IMR-90 (cell line): ENCODE measurements around the gene IFNA13. TPM values are rescaled to one million over a fixed set of nuclear protein-coding genes. Genes with fewer than 3 reads are reported as not detected.
A peak's percentile ranks its signal among the peaks of the same experiment; 100 is the strongest.

ENCODE experiments used
- ATAC-seq: fragments of 200-7000 bp; cut with Tn5 transposase; 2 replicates; pipeline ENCODE4 v1.9.1; 2020; ENCODE audit warnings: low read depth, mild to moderate bottlenecking, moderate library complexity
- BruUV-seq: library from RNA; stranded (reverse); fragments of 400-500 nt; replicated peaks from 2 replicates; lab custom pipeline; 2021; lab: Mats Ljungman, UMichigan
- CTCF ChIA-PET: fragments of 300-600 bp; formaldehyde crosslinking; extraction: SDS; loops from one replicate; lab custom pipeline; 2021; ENCODE audit warnings: antibody characterized with exemption; lab: Yijun Ruan, JAX
- POLR2A ChIA-PET: fragments of 300-600 bp; sonication (Branson Sonifier 250); formaldehyde crosslinking; loops from one replicate; lab custom pipeline; 2022; ENCODE audit warnings: antibody characterized with exemption; ENCODE audit not compliant: unreplicated experiment; lab: Charles Lee
- DNase-seq: peaks from one replicate; pipeline ENCODE4 v3.0.0; 2013
- H2AFZ ChIP-seq: replicated peaks from 2 replicates; pipeline ENCODE3; 2013; ENCODE audit warnings: low read length, mild to moderate bottlenecking; ENCODE audit not compliant: poor library complexity
- H2AK5ac ChIP-seq: 2 replicates; pipeline ENCODE4 v1.6.1; 2013; ENCODE audit warnings: low read depth, low read length, inconsistent platforms
- H2AK9ac ChIP-seq: replicated peaks from 2 replicates; pipeline ENCODE3; 2013; ENCODE audit warnings: mild to moderate bottlenecking, low read depth, low read length, moderate library complexity; ENCODE audit not compliant: poor library complexity
- H2BK120ac ChIP-seq: 2 replicates; pipeline ENCODE4 v1.6.1; 2013; ENCODE audit warnings: low read depth, low read length, inconsistent platforms
- H2BK15ac ChIP-seq: 3 replicates; pipeline ENCODE4 v1.6.1; 2013; ENCODE audit warnings: low read depth, low read length, inconsistent platforms
- H2BK20ac ChIP-seq: 2 replicates; pipeline ENCODE4 v1.6.1; 2013; ENCODE audit warnings: low read depth, mild to moderate bottlenecking, inconsistent platforms, low read length, moderate library complexity
- H2BK5ac ChIP-seq: 2 replicates; pipeline ENCODE4 v1.6.1; 2013; ENCODE audit warnings: mild to moderate bottlenecking, low read depth, low read length, inconsistent platforms; ENCODE audit not compliant: poor library complexity, severe bottlenecking
- H3K14ac ChIP-seq: replicated peaks from 2 replicates; pipeline ENCODE4 v1.6.1; 2013; ENCODE audit warnings: low read depth, low read length, inconsistent platforms
- H3K18ac ChIP-seq: 2 replicates; pipeline ENCODE4 v1.6.1; 2013; ENCODE audit warnings: low read depth, low read length, control low read depth
- H3K23ac ChIP-seq: 2 replicates; pipeline ENCODE4 v1.6.1; 2013; ENCODE audit warnings: low read depth, low read length, inconsistent platforms
- H3K27ac ChIP-seq: 2 replicates; pipeline ENCODE4 v1.5.1; 2013; ENCODE audit warnings: mild to moderate bottlenecking, control low read depth, low read length; ENCODE audit not compliant: insufficient read depth
- H3K27me3 ChIP-seq: 2 replicates; pipeline ENCODE4 v1.6.1; 2013; ENCODE audit warnings: low read length; ENCODE audit not compliant: control insufficient read depth, insufficient read depth
- H3K36me3 ChIP-seq: 2 replicates; pipeline ENCODE4 v1.6.1; 2013; ENCODE audit warnings: low read length, mixed read lengths; ENCODE audit not compliant: control insufficient read depth, insufficient read depth
- H3K4ac ChIP-seq: 2 replicates; pipeline ENCODE4 v1.6.1; 2013; ENCODE audit warnings: low read depth, low read length, inconsistent platforms
- H3K4me1 ChIP-seq: 2 replicates; pipeline ENCODE4 v1.6.1; 2013; ENCODE audit warnings: low read length, mixed read lengths; ENCODE audit not compliant: control insufficient read depth, insufficient read depth
- H3K4me2 ChIP-seq: 2 replicates; pipeline ENCODE4 v1.6.1; 2013; ENCODE audit warnings: low read depth, mild to moderate bottlenecking, control low read depth, low read length, moderate library complexity
- H3K4me3 ChIP-seq: 2 replicates; pipeline ENCODE4 v1.5.1; 2013; ENCODE audit warnings: low read depth, mild to moderate bottlenecking, control low read depth, low read length, moderate library complexity; ENCODE audit not compliant: insufficient read depth
- H3K56ac ChIP-seq: 2 replicates; pipeline ENCODE4 v1.6.1; 2013; ENCODE audit warnings: low read length, inconsistent platforms; ENCODE audit not compliant: insufficient read depth; ENCODE audit errors: extremely low read depth
- H3K79me1 ChIP-seq, 2 experiments: 2 replicates each; pipeline ENCODE4 v1.6.1; 2013; ENCODE audit warnings: low read length in 2 of 2, inconsistent platforms in 1 of 2, low read depth in 1 of 2
- H3K9ac ChIP-seq: 2 replicates; pipeline ENCODE4 v1.6.1; 2013; ENCODE audit warnings: low read depth, low read length, control low read depth
- H3K9me1 ChIP-seq: 2 replicates; pipeline ENCODE4 v1.6.1; 2013; ENCODE audit warnings: low read length, inconsistent platforms; ENCODE audit not compliant: insufficient read depth
- H3K9me3 ChIP-seq: 2 replicates; pipeline ENCODE4 v1.6.1; 2013; ENCODE audit warnings: low read length; ENCODE audit not compliant: control insufficient read depth, insufficient read depth
- H4K20me1 ChIP-seq: 2 replicates; pipeline ENCODE4 v1.6.1; 2013; ENCODE audit warnings: low read length, inconsistent platforms; ENCODE audit not compliant: insufficient read depth
- H4K5ac ChIP-seq: 2 replicates; pipeline ENCODE4 v1.6.1; 2013; ENCODE audit warnings: mild to moderate bottlenecking, low read depth, low read length, control low read depth
- H4K8ac ChIP-seq, 2 experiments: 2 replicates each; pipeline ENCODE4 v1.6.1; 2013; ENCODE audit warnings: low read depth in 2 of 2, low read length in 2 of 2, control low read depth in 1 of 2, inconsistent platforms in 1 of 2
- H4K91ac ChIP-seq: 2 replicates; pipeline ENCODE4 v1.6.1; 2013; ENCODE audit warnings: low read depth, low read length, inconsistent platforms; ENCODE audit not compliant: insufficient read depth
- CTCF ChIP-seq: conservative IDR thresholded peaks from 2 replicates; pipeline ENCODE4 v1.5.1; 2012; ENCODE audit warnings: mild to moderate bottlenecking, low read depth, low read length, improper control_type of control experiment
- MAFK ChIP-seq: IDR thresholded peaks from 2 replicates; pipeline ENCODE4 v1.6.1; 2012; ENCODE audit warnings: low read depth, low read length, improper control_type of control experiment
- RAD21 ChIP-seq: IDR thresholded peaks from 2 replicates; pipeline ENCODE4 v1.6.1; 2012; ENCODE audit warnings: low read length, improper control_type of control experiment
- SMC3 ChIP-seq: fragments of 150-350 bp; IDR thresholded peaks from 2 replicates; pipeline ENCODE4 v1.6.1; 2016; ENCODE audit warnings: low read depth, mild to moderate bottlenecking, antibody characterized with exemption, low read length, moderate library complexity
- USF2 ChIP-seq: fragments of 150-350 bp; IDR thresholded peaks from 2 replicates; pipeline ENCODE4 v1.6.1; 2017; ENCODE audit warnings: mild to moderate bottlenecking, antibody characterized with exemption, low read length, low read depth
- WGBS, 2 experiments: methylation state at CpG; one replicate each; pipeline versions ENCODE4 v1.1.5 to v1.1.7; 2013; ENCODE audit warnings: missing lambda C conversion rate in 2 of 2; ENCODE audit not compliant: insufficient read length in 1 of 2; ENCODE audit errors: extremely low coverage in 2 of 2; 5-methylcytosine and 5-hydroxymethylcytosine counted together
- dilution Hi-C: fragments of 300-500 bp; cut with HindIII; formaldehyde crosslinking; loops from one replicate; pipeline ENCODE4 v1.14.3; 2018; ENCODE audit warnings: low sequenced_read_pairs; ENCODE audit not compliant: unreplicated experiment
- in situ Hi-C: fragments of 300-500 bp; cut with MboI; formaldehyde crosslinking; loops from 3 replicates; pipeline ENCODE4 v1.14.3; 2019; ENCODE audit warnings: low sequenced_read_pairs, inconsistent platforms, mixed read lengths
- intact Hi-C: fragments of 100-400 bp; cut with micrococcal nuclease; formaldehyde crosslinking; loops from 2 replicates; pipeline ENCODE4 v1.10.0; 2022
- polyA plus RNA-seq, 3 experiments: library from polyadenylated mRNA; depleted of rRNA; stranded (reverse); fragments of >200 nt; gene quantifications; 2 replicates each; pipeline ENCODE4 v1.2.3, GENCODE V29; 2012; ENCODE audit warnings: low replicate concordance in 1 of 3
- total RNA-seq: library from RNA; depleted of rRNA; stranded (reverse); fragments of >200 nt; gene quantifications from 2 replicates; pipeline ENCODE4 v1.2.3, GENCODE V29; 2012

The IFNA13 gene
- total and polyA plus RNA-seq, 2 of the 4 experiments (the other 2 are of a cell fraction): not detected

GRCh38 chr9:21331676-21332402, 36.0 kb downstream of the IFNA13 start (continued):
- no peak for TF ChIP-seq MAFK

GRCh38 chr9:21326526-21327139, 41.2 kb downstream of the IFNA13 start:
- BruUV-seq: no TSS peak
- intact Hi-C loops (loop anchor here (2.0 to 10.0 kb wide), 4 partner anchors 70 to 918 kb away; no protein-coding TSS in a partner anchor), dilution Hi-C loops (no loop called here), in situ Hi-C loops (loop anchor here (25.0 kb wide), 2 partner anchors 336 to 686 kb away; partner anchors contain the start of gene CDKN2B)
- Histone ChIP-seq H3K9me3 (no peaks in the 10 kb centered on the region), H3K9ac (no peak overlapping the region), H4K5ac (no peak overlapping the region), H3K27me3 (no peaks in the 10 kb centered on the region), H2AK5ac (no peak overlapping the region), H3K4ac (no peak overlapping the region), H3K23ac (no peak overlapping the region), H2BK5ac (no peak overlapping the region), H3K27ac (no peak overlapping the region), H3K4me1 (0 out of 2 replicates have a peak, but pooled peaks cover under 1% of the 10 kb centered on the region), H4K20me1 (peaks cover 36% of the 10 kb centered on the region), H3K9me1 (peaks cover under 1% of the 10 kb centered on the region; the same call in 1 of the 2 replicates), H3K36me3 (peaks cover 17% of the 10 kb centered on the region), H4K8ac (no peak overlapping the region), H2BK20ac (no peak overlapping the region), H3K18ac (no peak overlapping the region), H2AK9ac (no peak overlapping the region), H3K4me3 (no peak overlapping the region), H4K91ac (no peak overlapping the region), H2BK120ac (no peak overlapping the region), H2AFZ (no peak overlapping the region), H3K4me2 (no peak overlapping the region), H3K14ac (no peak overlapping the region), H3K56ac (no peak overlapping the region), H3K79me1 (peaks cover 12 to 22% of the 10 kb centered on the region in 2 experiments; a peak in 3 of 4 replicates), H2BK15ac (no peak overlapping the region)
- DNase-seq (peak; percentile 44), ATAC-seq (peak; percentile 78)
- ChIA-PET CTCF (interaction anchor here (0.6 to 1.3 kb wide), 7 partner anchors 8 to 129 kb away, joined by 3 to 11 read pairs (median 4); partner anchors contain the start of gene KLHL9), POLR2A (interaction anchor here (0.6 kb wide), 1 partner anchor 656 kb away, joined by 5 read pairs; no protein-coding TSS in a partner anchor)
- no CpG with 5 or more reads among the region's 2 CpGs for WGBS, 2 experiments
- TF ChIP-seq USF2: no peak
- peak; percentile 72 for TF ChIP-seq CTCF
- TF ChIP-seq SMC3: peak; percentile 47
- TF ChIP-seq RAD21: peak; percentile 83
